AG08396 (cell line): ENCODE results near the gene ZAP70.
"Not testable (repeated sequence)": the region's sequence is repeated elsewhere in the genome, so short reads cannot be mapped to it uniquely, and the experiment has no call there.

Experiments used
- DNase-seq: peaks from one replicate; pipeline ENCODE4 v3.0.0; 2012; ENCODE audit warnings: low spot score, mixed read lengths

Gene ZAP70

DNA sequence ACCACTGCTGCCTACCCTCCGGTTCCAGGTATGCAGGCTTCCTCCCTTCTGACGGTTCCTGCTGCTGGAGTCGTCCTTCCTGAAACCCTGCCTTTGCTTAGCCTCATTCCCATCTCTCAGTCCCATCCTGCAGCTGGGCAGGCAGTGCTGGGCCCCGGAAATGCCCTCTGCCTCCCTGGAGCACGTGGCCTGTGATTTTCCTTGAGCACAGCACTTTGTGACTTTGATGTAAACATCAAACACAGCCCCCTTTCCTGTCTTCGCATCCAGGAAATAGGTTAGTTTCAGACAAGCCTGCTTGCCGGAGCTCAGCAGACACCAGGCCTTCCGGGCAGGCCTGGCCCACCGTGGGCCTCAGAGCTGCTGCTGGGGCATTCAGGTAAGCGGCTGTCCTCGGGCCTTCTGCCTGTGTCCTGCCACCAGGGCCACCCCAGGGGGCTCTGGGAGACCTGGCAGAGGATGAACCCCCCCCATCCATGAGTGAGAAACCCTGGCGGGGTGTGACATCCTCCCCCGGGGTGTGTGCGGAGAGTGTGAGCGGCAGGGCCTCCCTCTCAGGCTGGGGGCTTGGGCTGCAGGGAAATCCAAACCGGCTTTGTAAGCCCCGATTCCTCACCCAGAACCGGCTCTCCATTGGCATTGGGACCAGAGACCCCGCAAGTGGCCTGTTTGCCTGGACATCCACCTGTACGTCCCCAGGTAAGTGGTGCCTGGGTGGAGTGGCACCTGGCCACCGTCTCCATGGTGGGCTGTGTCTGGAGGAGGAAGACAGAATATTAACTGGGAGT, at the start of gene ZAP70:
Gene ZAP70 (plus strand): TSS at position 281 of the 788 bp plus-strand sequence. CDS start 10,461 bp downstream, outside the sequence.
- DNase-seq, result no peak

DNA sequence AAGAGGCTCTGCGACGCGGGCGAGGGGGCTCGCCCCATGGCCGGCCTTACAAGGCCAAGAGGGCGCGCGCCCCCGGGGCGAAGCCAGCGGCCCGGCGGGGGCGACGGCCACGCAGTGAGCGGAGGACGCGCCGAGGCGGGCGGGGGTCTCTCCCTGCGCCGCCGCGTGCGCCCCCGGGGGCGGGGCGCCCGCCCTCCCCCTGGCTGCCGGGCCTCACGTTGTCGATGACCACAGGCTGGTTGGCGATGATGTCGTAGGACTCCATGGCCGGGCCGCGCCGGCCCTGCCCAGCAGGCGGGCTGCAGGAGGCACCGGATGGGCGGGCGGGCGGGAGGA, 49.8 kb upstream of the ZAP70 start:
- no peak for DNase-seq

DNA sequence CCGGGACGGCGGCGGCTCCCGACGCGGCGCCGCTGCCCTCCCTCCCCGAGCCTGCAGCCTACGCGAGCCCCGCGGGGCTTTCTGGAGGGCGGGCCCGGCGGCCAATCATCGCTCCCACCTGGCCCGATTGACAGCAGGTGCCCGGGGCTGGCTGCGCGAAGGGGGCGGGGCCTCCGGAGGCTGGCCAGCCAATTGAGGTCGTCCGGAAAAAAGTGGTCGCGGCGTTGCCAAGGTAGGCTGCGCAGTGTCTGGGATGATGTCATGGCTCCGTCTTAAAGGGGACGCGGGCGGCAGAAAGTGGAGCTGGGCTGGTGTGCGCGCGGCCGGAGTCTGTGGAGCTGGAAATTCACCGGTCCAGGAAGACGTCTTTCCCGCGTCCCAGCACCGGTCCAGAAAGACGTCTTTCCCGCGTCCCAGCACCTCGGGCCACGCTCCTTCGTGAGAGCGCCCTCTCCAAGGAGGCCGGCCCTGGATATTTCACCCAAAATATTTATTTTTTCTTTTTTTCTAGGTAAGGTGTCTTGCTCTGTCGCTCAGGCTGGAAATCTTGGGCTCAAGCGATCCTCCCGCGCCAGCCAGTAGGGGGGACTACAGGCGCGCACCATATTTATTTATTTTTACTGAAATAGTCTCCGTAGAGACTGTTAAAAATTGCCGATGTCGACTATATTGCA, 49.3 kb upstream of the ZAP70 start, which contains the start of gene ACTR1B:
Gene ACTR1B (minus strand): TSS at position 83 of the 674 bp plus-strand sequence. CDS start 154 bp downstream, outside the sequence.
- peak; percentile 96 for DNase-seq

DNA sequence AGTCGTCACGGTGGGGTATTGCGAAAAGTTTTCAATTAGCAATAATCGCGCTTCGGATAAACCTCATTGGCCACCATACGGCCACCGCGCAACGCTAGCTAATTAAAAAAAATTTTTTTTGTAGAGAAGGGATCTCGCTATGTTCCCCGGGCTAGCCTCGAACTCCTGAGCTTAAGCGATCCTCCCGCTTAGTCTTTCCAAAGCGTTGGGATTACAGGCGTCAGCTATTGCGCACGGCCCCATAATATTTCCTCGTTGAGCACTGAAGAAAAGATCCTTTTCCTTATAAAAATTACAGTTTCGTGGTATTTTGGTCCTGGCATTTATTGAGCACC, 48.8 kb upstream of the ZAP70 start:
- DNase-seq, result no peak

DNA sequence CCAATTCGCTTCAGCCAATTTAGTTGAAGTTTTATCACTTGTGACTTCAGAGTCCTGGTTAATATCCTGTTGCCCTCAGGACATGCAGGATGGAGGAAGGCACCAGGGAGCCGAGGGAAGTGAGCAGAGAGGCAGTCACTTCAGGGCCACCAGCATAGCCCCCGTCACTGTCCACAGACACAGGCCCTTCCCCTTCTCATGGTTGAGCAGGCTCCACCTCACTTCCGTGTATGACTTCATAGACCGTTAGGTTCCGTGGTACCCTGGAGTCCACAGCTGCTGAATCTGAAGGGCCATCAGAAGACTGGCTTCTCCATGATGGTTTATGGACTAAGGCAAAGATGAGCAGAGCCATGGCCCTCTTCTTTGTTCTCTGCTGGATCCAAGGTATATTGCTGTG, 43.9 kb upstream of the ZAP70 start, which contains the start of gene C2orf92:
Gene C2orf92 (plus strand): TSS at position 266 of the 400 bp plus-strand sequence. CDS start 76 bp downstream, at position 342.
- no peak for DNase-seq

DNA sequence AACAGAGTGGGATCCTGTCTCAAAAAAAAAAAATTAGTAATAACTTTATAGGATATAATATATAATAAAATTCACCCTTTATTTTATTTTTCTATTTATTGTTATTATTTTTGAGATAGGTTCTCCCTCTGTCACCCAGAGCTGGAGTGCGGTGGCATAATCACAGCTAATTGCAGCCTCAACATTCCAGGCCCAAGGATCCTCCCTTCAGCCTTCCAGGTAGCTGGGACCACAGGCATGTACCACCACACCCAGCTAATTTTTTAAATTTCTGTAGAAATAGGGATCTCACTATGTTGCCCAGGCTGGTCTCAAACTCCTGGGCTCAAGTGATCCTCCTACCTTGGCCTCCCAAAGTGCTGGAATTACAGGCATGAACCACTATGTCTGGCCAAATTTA, 42.9 kb upstream of the ZAP70 start:
- DNase-seq, result no peak

DNA sequence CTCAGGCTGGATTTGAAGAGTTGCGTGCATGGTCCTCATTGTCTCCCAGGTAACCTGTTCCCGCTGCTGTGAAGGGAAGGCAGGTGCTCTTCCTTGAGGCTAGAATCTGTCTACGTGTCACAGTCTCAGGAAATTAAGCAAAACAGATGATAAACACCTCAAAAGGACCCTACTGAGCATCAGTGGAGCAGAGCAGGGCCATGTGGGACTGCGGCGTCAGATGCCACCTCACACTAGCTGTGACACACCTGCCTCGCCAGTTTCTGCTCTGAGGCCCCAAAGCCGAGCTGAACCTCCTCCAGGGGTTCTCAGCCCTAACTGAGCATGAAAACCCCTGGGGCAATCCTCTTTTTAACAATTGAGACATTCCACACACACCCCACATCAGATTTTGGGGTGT, 41.9 kb upstream of the ZAP70 start:
- DNase-seq, result no peak

DNA sequence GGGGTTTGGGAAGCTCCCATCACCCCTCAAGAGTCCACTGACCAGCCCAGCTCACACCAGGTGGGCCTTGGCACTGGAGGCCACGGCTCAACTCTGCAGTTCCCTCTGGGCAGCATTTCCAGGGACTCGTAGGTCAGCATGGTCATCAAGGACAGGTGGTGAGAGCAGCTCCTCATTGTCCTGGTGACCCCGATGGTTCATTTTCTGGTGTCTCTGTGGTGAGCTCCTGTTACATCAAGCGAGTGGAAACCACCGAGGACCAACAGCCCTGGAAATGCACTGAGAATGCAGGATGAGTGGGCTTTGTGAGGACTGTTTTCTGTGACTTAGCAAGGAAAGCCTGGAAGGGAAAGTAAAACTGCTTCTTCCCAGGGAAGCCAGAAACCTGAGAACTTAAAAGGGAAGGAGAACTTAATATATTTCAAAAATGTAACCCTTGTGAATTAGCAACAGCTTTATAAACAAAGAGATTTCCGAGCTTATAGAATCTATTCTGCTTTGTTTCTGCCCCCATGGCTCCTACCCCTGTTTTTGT, 40.7 kb upstream of the ZAP70 start:
- not testable (repeated sequence) for DNase-seq

DNA sequence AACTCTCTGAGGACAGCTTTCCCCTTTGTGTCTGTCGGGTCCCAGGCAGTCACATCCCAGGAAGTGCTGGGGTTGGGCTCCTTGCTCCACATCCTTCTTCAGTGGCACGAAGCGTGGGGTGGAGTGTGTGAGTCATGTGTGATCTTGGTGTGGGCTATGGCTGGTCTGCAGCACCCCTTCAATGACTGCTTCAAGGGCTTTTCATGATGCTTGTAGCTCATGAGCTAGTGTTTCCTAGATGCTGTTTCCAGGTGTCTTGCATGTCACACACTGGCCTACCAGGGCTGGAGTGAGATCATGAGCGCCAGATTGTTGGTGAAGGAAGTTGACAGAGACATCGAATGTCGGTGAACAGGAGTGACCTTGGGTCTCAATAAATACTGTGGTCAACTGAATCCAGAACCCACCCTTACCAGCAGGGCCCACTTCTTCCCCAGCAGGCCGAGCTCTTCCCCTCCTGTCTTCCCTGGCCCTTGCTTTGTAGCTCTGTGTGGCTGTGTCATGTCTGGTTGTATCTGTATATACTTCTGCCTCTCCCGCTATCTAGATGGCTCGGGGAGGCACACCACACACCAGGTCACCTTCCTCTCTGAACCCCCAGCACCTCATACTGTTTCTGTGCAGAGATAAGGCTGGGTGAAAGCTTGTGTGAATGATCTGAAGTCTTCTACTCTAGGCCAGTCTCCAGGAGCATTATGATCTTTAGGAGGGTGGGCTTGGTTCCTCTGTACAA, 40.0 kb upstream of the ZAP70 start:
- DNase-seq, result no peak

DNA sequence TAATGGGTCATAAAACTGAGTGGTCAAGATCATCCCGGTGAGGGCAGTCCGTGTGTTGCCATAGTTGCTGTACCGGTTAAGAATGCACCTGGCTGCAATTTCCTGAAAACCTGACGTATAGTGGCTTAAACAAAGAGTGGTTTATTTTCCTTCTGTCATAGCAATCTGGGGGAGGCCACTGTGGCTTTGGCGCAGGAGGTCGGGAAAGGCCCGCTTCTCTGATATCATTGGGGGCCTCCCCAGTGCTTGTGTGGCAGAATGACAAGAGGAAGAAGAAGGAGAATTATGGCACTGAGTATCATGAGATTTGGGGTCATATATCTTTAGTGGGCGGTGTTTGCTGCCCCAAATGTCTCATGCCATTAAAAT, 39.5 kb upstream of the ZAP70 start:
- no peak for DNase-seq

DNA sequence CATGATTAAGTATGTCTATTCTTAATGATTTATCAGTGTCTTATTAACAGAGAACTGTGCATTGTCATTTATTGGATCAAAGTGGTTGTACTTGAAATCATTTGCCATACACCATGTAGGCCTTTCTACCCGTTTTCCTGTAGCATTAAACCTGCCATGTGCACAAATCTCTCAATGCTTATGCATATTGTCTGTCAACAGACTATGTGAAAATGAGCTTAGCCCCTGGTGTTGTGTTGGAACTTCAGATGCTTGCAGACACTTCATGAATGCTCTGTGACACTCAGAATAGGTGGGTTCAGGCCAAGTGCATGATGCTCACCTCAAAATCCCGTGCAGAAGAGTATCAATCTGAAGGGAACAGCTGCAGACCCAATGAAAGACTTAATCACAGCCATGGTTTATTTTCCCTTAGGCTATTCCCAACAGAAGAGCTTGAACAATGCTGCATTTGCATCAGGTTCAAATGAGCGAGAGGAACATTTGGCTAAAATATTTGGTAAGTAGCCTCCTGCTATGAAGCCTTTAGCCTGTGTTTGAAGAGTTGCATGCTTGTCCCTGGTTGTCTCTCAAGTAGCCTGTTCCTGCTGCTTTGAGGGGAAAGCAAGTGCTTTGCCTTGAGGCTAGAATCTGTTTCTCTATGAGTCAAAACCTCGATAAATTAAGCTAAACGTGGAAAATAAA, 37.8 kb upstream of the ZAP70 start:
- DNase-seq, result no peak

DNA sequence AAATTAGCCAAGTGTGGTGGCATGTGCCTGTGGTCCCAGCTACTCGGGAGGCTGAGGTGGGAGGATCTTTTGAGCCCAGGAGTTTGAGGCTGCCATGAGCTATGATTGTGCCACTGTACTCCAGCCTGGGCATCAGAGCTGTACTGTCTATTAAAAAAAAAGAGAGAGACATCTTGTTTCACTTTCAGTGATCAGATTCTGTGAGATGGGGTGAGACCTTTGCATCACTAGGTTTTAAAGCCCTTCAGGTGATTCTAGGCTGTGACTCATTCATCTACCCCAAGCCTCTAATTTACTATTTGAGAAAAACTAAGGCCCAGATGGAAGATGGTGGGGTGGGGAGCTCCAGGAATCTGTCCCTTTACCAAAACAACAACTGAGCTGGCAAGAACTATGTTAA, 36.8 kb upstream of the ZAP70 start:
- DNase-seq, result no peak

DNA sequence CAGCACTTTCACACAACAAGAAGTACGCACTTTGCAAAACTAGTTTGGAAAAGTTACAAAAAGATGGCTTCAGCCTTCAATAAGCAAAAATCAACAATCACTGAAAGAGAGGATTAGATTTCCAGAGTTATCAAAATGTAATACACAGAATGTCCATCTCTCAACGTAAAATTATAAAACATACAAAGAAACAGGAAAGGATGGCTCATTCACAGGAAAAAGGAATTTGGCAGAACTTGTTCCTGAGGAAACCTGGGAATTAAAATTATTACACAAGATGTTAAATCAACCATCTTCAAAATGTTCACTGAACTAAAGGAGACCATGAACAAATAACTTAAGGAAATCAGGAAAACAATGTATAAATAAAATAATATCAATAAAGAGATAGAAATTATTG, 35.9 kb upstream of the ZAP70 start:
- DNase-seq, result no peak

DNA sequence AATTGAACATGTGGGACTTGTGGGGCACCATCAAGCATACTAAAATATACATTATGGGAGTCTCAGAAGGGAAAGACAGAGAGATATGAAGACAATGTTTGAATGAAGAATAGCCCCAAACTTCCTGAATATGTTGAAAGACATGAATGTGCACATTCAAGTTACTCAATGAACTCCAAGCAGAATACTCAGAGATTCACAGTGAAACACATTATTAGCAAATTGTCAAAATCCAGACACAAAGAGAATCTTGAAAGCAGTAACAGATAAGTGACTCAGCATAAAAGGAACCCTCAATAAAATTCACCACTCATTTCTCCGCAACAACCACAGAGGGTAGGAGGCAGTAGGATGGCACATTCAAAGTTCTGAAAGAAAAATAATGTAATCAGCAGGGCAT, 35.1 kb upstream of the ZAP70 start:
- DNase-seq, result no peak

DNA sequence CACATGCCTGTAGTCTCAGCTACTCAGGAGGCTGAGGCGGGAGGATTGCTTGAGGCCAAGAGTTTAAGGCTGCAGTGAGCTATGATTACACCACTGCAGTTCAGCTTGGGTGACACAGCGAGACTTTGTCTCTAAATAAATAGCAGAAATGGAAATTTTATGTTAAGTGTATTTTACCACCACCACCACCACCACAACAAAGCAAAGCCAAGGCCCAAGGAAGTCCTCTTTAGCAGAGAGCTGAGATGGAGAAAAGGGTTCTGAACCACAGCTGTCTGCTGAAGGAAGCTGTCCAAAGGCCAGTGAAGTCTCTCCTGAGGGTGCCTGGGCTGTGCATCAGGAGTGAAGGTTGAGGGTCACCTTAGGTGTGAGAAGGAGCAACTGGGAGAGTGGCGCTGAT, 26.1 kb upstream of the ZAP70 start:
- not testable (repeated sequence) for DNase-seq

DNA sequence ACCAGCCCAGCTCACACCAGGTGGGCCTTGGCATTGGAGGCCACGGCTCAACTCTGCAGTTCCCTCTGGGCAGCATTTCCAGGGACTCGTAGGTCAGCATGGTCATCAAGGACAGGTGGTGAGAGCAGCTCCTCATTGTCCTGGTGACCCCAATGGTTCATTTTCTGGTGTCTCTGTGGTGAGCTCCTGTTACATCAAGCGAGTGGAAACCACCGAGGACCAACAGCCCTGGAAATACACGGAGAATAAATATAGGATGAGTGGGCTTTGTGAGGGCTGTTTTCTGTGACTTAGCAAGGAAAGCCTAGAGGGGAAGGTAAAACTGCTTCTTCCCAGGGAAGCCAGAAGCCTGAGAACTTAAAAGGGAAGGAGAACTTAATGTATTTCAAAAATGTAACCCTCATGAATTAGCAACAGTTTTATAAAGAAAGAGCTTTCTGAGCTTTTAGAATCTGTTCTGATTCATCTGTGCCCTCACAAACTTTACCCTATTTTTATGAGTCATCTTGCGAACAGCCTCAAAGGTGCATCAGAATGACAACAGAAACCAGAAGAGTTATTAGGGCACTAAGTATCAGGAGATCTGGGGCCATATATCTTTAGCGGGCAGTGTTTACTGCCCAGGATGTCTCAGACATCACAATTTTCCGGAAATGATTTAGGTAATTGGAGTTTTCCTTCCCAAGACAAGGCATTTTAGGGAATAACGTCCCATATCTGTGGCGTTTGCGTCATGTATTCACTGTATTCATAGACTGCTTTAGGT, 25.1 kb upstream of the ZAP70 start:
- DNase-seq, result no peak

DNA sequence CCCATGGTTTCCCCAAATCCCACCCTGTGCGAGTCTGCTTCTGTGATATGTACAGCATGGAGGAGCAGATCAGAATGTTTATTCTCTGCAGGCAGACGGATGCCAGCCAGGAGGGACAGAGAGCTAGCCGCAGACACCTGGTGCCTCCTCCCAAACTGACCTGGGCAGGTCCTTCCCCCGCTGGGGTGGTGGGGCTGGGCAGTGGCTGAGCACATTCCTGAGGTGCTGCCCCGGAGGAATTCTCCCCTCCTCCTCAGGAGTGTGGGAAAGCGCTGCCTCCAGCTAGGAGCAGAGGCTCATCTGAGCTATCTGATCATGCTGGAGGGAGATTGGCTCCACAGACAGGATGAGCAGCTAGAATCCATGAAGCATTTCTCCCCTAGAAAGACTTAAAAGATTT, 22.2 kb upstream of the ZAP70 start:
- no peak for DNase-seq

DNA sequence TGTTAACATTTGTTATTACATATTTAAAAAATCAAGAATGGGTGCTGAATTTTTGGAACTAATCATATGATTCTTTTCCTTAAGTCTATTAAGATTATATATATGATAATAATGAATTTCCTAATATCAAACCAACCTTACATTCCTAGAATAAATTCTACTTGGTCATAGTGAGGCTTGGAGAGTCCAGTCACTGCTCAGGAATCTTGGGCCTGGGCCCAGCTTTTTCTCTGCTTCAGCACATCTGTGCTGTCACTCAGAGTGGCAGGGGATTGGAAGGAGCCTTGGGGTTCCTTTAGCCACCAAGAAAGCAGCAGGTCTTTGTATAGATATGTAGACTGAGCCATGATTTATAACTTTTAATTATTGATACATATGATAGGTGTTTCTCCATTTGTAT, 19.9 kb upstream of the ZAP70 start:
- DNase-seq, result no peak

DNA sequence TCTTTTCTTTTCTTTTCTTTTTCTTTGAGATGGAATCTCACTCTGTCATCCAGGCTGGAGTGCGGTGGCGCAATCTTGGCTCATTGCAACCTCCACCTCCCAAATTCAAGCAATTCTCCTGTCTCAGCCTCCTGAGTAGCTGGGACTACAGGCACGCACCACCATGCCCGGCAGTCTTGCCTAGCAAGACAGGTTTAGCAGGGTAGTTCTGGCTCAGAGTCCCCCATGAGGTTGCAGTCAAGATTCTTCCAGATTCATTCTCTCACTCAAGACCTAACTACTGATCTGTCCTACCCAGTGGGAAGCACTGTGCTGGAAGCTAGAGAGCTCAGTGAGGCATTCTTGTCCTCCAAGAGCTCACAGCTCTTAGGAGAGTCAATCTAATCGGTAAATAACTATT, 17.6 kb upstream of the ZAP70 start:
- DNase-seq, result no peak

DNA sequence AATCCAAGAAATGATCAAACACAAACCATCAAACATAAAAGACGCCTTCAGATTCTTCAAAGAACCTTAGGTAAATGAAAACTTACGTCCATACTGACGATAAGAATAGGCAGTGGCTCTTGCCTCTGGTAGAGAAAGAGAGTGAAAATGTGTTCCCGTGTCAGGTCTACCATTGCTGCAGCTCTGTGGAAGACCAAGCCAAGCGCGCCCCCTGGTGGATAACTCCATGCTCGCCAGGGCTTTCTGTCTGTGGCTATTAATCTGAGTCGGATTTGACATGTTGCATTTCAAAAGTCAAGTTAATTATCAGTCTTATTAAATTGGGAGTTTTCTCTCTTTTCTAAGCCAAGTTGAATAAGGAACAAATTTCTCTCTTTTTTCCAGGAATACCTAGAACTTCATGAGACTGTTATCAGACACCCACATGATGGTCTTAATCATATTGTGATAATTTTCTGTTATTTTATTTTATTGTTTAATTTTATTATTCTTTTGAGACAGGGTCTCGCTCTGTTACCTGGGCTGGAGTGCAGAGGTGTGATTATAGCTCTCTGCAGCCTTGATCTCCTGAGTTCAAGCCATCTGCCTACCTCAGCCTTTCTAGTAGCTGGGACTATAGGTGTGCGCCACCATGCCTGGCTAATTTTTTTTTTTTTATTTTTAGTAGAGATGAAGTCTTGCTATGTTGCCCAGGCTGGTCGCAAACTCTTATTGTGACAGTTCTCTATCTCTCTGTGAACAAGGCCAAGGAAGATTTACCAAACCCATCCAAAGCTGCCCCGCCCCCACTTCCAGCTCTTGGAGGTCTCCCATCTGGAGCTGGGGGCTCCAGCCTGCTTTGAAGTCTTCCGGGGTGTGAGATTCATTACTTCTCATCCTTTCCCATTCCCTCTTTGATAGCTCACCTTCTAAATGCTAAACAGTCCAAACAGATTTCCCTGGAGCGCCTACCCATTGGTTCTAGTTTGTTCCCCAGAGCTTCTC, 15.8 kb upstream of the ZAP70 start:
- peak; percentile 80 for DNase-seq
